Right atrium auricular region (tissue), 2 donors: Measurements from ENCODE around the gene CALHM1. TPM values are rescaled to one million over a fixed set of nuclear protein-coding genes. Genes with fewer than 3 reads are reported as not detected.

Experiments
- DNase-seq: peaks from one replicate; pipeline ENCODE4 v3.0.0-alpha.2; 2019; ENCODE audit warnings: low spot score
- H3K27ac ChIP-seq, 2 donors: fragments of 200-600 bp; sonication (generic); 1 replicate in 1 of 2; 2 replicates in 1 of 2; pipeline ENCODE4 v1.5.1; 2016 to 2019
- H3K27me3 ChIP-seq, 2 donors: fragments of 200-600 bp; sonication (generic); one replicate each; pipeline versions ENCODE4 v1.5.1 to v1.6.0; 2017 to 2019
- H3K36me3 ChIP-seq: fragments of 200-600 bp; sonication (generic); one replicate; pipeline ENCODE4 v1.5.1; 2016
- H3K4me1 ChIP-seq, 2 donors: fragments of 200-600 bp; sonication (generic); one replicate each; pipeline versions ENCODE4 v1.5.1 to v1.6.0; 2017 to 2019
- H3K4me3 ChIP-seq, 2 donors: fragments of 200-600 bp; sonication (generic); 1 replicate in 1 of 2; 2 replicates in 1 of 2; pipeline ENCODE4 v1.5.1; 2017 to 2019; ENCODE audit warnings: mild to moderate bottlenecking in 1 of 2, moderate library complexity in 1 of 2
- H3K9me3 ChIP-seq, 2 donors: fragments of 200-600 bp; sonication (generic); one replicate each; pipeline ENCODE4 v1.5.1; 2019
- CTCF ChIP-seq, 2 donors: fragments of 200-600 bp; sonication (generic); IDR thresholded peaks; one replicate each; pipeline ENCODE4 v1.5.1; 2019; ENCODE audit warnings: antibody characterized with exemption in 2 of 2
- total RNA-seq, 2 donors: library from RNA; depleted of rRNA; stranded (reverse); fragments of >200 nt; gene quantifications; one replicate each; pipeline ENCODE4 v1.1.0, GENCODE V29; 2016

Gene CALHM1
- total RNA-seq, 2 donors from 2014 or later: not detected

GRCh38 chr10:103502849-103503660 lies 44.4 kb upstream of the CALHM1 start:
- H3K27ac ChIP-seq: no peak overlapping the region
- DNase-seq: no peak
- peaks cover 0 to 9% of the 10 kb centered on the region in 2 donors for H3K4me1 ChIP-seq
- H3K36me3 ChIP-seq: no peaks in the 10 kb centered on the region
- H3K9me3 ChIP-seq: no peaks in the 10 kb centered on the region
- no peak for TF ChIP-seq CTCF (IDR thresholded peaks at IDR 0.05)
- H3K4me3 ChIP-seq: no peak overlapping the region
- no peaks in the 10 kb centered on the region for H3K27me3 ChIP-seq

GRCh38 chr10:103501186-103501585 lies 42.5 kb upstream of the CALHM1 start:
- Histone ChIP-seq H3K27me3 (no peaks in the 10 kb centered on the region), H3K36me3 (no peaks in the 10 kb centered on the region), H3K4me3 (no peak overlapping the region), H3K4me1 (peaks cover 0 to 9% of the 10 kb centered on the region in 2 donors), H3K27ac (no peak overlapping the region), H3K9me3 (no peaks in the 10 kb centered on the region)
- TF ChIP-seq CTCF (IDR thresholded peaks at IDR 0.05): no peak
- DNase-seq: no peak

DNA sequence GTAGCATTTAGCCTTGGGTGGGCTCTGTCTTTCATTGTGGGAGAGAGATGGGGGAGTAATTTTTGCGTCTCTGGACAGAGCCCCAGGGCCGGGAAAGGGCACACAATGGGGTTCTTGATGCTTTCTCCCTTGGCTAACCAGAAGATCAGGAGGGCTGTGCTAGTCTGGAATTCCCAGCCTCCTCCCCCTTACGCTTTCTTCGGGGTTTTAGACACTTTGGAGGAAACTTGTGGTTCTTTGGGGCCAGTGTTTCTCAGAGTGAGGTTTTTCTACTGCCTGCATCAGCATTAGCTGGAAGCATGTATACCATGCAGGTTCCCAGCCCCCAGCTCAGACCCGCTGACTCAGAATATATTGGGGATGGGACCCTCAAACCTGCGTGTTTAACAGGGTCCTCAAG lies 41.8 kb upstream of the CALHM1 start:
- Histone ChIP-seq H3K36me3 (no peaks in the 10 kb centered on the region), H3K4me1 (peaks cover 0 to 9% of the 10 kb centered on the region in 2 donors), H3K9me3 (no peaks in the 10 kb centered on the region), H3K27ac (no peak overlapping the region), H3K27me3 (no peaks in the 10 kb centered on the region), H3K4me3 (no peak overlapping the region)
- no peak for DNase-seq
- no peak for TF ChIP-seq CTCF (IDR thresholded peaks at IDR 0.05)

DNA sequence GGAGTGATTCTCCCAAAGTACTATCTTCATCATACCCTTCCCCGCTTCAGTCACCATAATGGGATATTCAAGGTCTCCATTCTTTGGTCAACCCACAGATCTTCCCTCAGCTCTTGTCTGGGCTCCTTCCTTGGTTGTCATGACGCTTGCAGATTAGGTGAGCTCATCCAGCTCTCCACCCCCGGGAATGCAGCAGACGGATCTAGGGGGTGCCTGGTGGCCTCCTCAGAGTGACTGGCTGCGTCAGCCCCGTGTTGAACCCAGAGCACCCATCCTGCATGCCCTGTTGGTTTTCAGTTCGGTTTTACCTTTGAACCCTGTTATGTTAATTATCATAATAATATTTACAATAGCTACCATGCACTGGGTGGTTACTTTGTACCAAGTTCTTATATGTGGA lies 41.2 kb upstream of the CALHM1 start:
- Histone ChIP-seq H3K27ac (no peak overlapping the region), H3K4me3 (no peak overlapping the region), H3K9me3 (no peaks in the 10 kb centered on the region), H3K27me3 (no peaks in the 10 kb centered on the region), H3K36me3 (no peaks in the 10 kb centered on the region), H3K4me1 (peaks cover 0 to 9% of the 10 kb centered on the region in 2 donors)
- DNase-seq: no peak
- TF ChIP-seq CTCF (IDR thresholded peaks at IDR 0.05): no peak

GRCh38 chr10:103498936-103499638 lies 40.4 kb upstream of the CALHM1 start:
- no peak for DNase-seq
- H3K9me3 ChIP-seq: no peaks in the 10 kb centered on the region
- H3K4me1 ChIP-seq: peaks cover 0 to 8% of the 10 kb centered on the region in 2 donors
- TF ChIP-seq CTCF (IDR thresholded peaks at IDR 0.05): no peak
- no peak overlapping the region for H3K4me3 ChIP-seq
- H3K36me3 ChIP-seq: no peaks in the 10 kb centered on the region
- H3K27me3 ChIP-seq: no peaks in the 10 kb centered on the region
- no peak overlapping the region for H3K27ac ChIP-seq
